DOHH2 (cell line): ENCODE data around the gene MBNL3.
"Not testable (repeated sequence)": the region's sequence is repeated elsewhere in the genome, so short reads cannot be mapped to it uniquely, and the experiment has no call there.

Experiments
- H3F3A ChIP-seq: fragments of 200-600 bp; sonication (generic), shearing (Covaris generic); 2 replicates; pipeline ENCODE4 v1.6.0; 2016; ENCODE audit warnings: antibody characterized with exemption, mild to moderate bottlenecking; ENCODE audit not compliant: control insufficient read depth, insufficient read depth
- H3K27ac ChIP-seq: fragments of 200-600 bp; sonication (generic); 2 replicates; pipeline ENCODE4 v1.5.1; 2014; ENCODE audit warnings: low read depth, mild to moderate bottlenecking, low read length, moderate library complexity
- H3K27me3 ChIP-seq: fragments of 200-600 bp; sonication (generic); 2 replicates; pipeline ENCODE4 v1.6.1; 2014; ENCODE audit warnings: mild to moderate bottlenecking, low read length, mixed read lengths; ENCODE audit not compliant: control insufficient read depth
- H3K36me3 ChIP-seq: fragments of 200-600 bp; sonication (generic); 2 replicates; pipeline ENCODE4 v1.6.1; 2014; ENCODE audit warnings: mild to moderate bottlenecking, low read length, moderate library complexity, mixed read lengths; ENCODE audit not compliant: control insufficient read depth
- H3K4me1 ChIP-seq: fragments of 200-600 bp; sonication (generic); 2 replicates; pipeline ENCODE4 v1.6.1; 2014; ENCODE audit warnings: mild to moderate bottlenecking, low read length, mixed read lengths; ENCODE audit not compliant: control insufficient read depth
- H3K4me2 ChIP-seq: fragments of 200-600 bp; sonication (generic); 2 replicates; pipeline ENCODE4 v1.6.0; 2014; ENCODE audit warnings: mild to moderate bottlenecking, low read length, moderate library complexity
- H3K4me3 ChIP-seq: fragments of 200-600 bp; sonication (generic); 2 replicates; pipeline ENCODE4 v1.5.1; 2014; ENCODE audit warnings: mild to moderate bottlenecking, low read length, mixed read lengths
- H3K79me2 ChIP-seq: fragments of 200-600 bp; sonication (generic); 2 replicates; pipeline ENCODE4 v1.6.1; 2014; ENCODE audit warnings: mild to moderate bottlenecking, low read length, mixed read lengths; ENCODE audit not compliant: control insufficient read depth
- H3K9me2 ChIP-seq: fragments of 200-600 bp; sonication (generic); replicated peaks from 2 replicates; pipeline ENCODE4 v1.6.1; 2014; ENCODE audit warnings: mild to moderate bottlenecking, low read length, mixed read lengths; ENCODE audit not compliant: control insufficient read depth
- H3K9me3 ChIP-seq: fragments of 200-600 bp; sonication (generic); 2 replicates; pipeline ENCODE4 v1.6.1; 2014; ENCODE audit warnings: antibody characterized with exemption, low read length, mixed read lengths; ENCODE audit not compliant: control insufficient read depth, insufficient read depth
- H4K20me1 ChIP-seq: fragments of 200-600 bp; sonication (generic); 2 replicates; pipeline ENCODE4 v1.6.0; 2014; ENCODE audit warnings: low read depth, mild to moderate bottlenecking, antibody characterized with exemption, low read length, moderate library complexity; ENCODE audit not compliant: control insufficient read depth, insufficient read depth
- TF ChIP-seq, protein P1 (sequence below): fragments of 200-600 bp; sonication (generic); IDR thresholded peaks from one replicate; pipeline ENCODE4 v1.5.1; 2014; ENCODE audit warnings: antibody characterized with exemption, mild to moderate bottlenecking, low read depth, low read length; ENCODE audit not compliant: poor library complexity, severe bottlenecking

MBNL3 gene

DNA sequence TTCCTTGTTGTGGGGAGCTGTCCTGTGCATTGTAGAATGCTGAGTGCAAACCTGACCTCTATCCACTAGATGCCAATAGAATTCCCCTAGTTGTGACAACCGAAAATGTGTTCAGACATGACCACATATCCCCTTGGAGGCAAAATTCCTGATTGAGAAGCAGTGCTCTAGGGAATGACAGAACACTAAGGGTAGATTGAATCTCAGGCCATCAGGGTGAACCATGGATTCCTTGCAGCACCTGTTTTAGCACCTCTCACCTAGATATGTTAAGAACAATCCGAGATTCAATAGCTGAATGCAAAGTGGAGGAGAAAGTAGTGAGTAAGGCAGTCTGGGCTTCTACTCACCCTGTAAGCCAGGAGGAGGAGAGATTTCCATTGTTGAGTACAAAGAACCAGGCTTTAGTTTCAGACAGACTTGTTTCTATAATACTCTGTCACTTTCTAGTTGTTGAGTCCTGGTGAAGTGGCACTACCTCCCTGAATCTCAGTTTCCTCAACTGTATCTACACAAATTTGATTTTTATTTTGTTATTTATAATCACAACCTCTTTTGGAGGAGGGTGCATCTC is 158.6 kb downstream of the MBNL3 start:
- Histone ChIP-seq H3K79me2 (no peaks in the 10 kb centered on the region), H3F3A (no peaks in the 10 kb centered on the region), H3K4me2 (no peak overlapping the region), H3K27me3 (no peaks in the 10 kb centered on the region), H3K27ac (no peak overlapping the region), H3K9me2 (no peaks in the 10 kb centered on the region), H3K4me1 (no peaks in the 10 kb centered on the region), H4K20me1 (no peaks in the 10 kb centered on the region), H3K36me3 (no peaks in the 10 kb centered on the region), H3K9me3 (no peaks in the 10 kb centered on the region), H3K4me3 (no peak overlapping the region)
- TF ChIP-seq, protein P1, sequence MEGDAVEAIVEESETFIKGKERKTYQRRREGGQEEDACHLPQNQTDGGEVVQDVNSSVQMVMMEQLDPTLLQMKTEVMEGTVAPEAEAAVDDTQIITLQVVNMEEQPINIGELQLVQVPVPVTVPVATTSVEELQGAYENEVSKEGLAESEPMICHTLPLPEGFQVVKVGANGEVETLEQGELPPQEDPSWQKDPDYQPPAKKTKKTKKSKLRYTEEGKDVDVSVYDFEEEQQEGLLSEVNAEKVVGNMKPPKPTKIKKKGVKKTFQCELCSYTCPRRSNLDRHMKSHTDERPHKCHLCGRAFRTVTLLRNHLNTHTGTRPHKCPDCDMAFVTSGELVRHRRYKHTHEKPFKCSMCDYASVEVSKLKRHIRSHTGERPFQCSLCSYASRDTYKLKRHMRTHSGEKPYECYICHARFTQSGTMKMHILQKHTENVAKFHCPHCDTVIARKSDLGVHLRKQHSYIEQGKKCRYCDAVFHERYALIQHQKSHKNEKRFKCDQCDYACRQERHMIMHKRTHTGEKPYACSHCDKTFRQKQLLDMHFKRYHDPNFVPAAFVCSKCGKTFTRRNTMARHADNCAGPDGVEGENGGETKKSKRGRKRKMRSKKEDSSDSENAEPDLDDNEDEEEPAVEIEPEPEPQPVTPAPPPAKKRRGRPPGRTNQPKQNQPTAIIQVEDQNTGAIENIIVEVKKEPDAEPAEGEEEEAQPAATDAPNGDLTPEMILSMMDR, result no peak

DNA sequence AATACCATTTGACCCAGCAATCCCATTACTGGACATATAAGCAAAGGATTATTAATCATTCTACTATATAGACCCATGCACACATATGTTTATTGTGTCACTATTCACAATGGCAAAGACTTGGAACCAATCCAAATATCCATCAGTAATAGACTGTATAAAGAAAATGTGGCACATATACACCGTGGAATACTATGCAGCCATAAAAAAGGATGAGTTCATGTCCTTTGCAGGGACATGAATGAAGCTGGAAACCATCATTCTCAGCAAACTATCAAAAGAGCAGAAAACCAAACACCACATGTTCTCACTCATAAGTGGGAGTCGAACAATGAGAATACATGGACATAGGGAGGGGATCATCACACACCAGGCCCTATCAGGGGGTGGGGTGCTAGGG is 161.9 kb downstream of the MBNL3 start:
- H3K27me3 ChIP-seq, H3K9me3 ChIP-seq, H3K79me2 ChIP-seq, H4K20me1 ChIP-seq, H3F3A ChIP-seq, H3K36me3 ChIP-seq, H3K4me2 ChIP-seq, H3K4me3 ChIP-seq, H3K27ac ChIP-seq, H3K4me1 ChIP-seq, H3K9me2 ChIP-seq: not testable (repeated sequence)
